HG03378 (cell line): ENCODE measurements around the gene AMTN.
"Not testable (repeated sequence)": the region's sequence is repeated elsewhere in the genome, so short reads cannot be mapped to it uniquely, and the experiment has no call there.

Source experiments
- ATAC-seq: cut with Tn5 transposase; IDR thresholded peaks from one replicate; pipeline ENCODE4 v1.9.1; 2021; ENCODE audit warnings: mild to moderate bottlenecking, moderate library complexity; ENCODE audit not compliant: unreplicated experiment

AMTN gene, protein sequence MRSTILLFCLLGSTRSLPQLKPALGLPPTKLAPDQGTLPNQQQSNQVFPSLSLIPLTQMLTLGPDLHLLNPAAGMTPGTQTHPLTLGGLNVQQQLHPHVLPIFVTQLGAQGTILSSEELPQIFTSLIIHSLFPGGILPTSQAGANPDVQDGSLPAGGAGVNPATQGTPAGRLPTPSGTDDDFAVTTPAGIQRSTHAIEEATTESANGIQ

DNA sequence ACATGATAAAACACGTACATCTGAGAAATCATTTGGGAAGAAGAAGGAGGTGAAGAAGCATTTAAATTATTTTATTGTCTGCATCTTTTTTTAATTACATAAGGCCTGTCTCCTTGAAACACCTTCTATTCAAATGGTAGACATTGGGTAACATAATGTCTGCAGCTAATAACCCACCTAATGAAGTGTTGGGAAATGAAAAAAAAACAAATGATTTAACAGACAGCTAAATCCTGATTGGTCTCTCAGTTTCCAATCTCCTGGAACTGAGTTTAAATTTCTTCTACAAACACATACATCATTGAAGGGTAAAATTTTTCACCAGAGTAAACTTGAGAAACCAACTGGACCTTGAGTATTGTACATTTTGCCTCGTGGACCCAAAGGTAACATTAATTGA, at the start of gene AMTN:
TSS of gene AMTN (plus strand) at position 301 of the 400 bp plus-strand sequence. CDS start 209 bp downstream, outside the sequence.
- ATAC-seq: no peak

DNA sequence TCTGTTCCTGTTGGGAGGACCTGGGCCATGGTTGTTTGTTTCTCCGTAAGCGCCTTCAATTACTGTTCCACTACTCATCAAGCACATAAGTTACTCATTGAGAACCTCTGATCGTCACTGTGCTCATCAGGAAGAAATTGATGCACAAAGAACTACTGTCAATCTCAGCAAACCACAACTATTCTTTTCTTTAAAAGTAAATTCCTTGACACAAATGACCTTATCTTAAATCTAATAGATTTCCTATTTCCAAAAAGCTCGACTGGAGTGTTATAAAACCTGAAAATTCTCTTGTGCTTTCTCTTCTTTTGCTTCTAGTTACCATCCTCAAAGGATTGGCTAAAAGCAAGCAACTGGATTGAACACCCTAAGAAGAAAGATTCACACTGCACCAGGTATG, 46.5 kb upstream of the AMTN start, which contains the start of gene MUC7:
TSS of gene MUC7 (plus strand) at position 301 of the 400 bp plus-strand sequence. CDS start 1,825 bp downstream, outside the sequence.
- no peak for ATAC-seq

DNA sequence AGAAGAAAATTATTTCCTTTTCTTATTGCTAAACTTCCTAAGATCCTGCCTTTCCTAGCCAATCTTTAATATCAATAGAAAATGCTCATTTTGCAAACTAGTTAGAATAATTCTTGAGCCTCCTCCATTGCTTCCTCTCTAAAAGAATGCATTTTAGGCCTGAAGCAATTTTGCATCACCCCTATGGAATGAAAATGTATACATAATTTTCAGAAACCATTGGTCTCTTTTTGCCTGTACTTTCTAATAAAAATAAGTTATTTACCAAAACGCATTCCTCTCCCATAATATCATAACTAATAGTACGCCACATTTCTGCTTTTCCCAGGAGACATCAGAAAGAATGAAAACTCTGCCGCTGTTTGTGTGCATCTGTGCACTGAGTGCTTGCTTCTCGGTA, 44.7 kb upstream of the AMTN start:
- ATAC-seq: no peak

DNA sequence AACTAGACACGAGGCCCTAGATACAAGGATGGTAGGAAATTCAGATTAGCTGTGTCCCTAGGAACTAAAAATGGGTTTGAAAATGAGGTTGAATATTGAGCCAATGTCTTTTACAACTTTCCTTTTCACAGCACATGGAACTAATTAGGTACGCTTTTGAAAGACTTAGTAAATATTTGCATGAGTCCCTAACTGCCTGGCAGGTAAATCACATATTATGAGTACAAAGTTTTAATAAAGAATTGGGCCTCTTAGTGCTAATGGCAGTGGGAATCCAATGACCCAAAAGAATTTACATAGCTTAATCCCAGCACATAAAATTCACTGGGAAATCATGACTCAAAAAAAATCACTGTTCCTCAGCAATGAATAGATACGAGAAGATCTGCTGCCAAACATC, 29.6 kb upstream of the AMTN start:
- no peak for ATAC-seq

DNA sequence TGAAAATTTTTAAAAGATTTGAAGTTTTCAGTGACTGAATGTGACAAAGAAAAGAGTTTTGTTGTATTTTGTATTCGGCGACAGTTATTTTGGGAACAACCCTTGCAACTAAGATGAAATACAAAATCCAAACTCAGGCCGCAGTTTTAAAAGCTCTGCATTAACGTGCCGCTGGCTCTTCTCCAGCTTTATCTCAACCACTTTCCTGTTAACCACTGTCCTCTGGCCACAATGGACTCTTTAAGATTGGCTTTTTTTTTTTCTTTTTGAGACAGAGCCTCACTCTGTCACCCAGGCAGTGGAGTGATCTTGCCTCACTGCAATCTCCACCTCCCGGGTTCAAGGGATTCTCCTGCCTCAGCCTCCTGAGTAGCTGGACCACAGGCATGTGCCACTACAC, 22.1 kb upstream of the AMTN start:
- ATAC-seq: no peak

DNA sequence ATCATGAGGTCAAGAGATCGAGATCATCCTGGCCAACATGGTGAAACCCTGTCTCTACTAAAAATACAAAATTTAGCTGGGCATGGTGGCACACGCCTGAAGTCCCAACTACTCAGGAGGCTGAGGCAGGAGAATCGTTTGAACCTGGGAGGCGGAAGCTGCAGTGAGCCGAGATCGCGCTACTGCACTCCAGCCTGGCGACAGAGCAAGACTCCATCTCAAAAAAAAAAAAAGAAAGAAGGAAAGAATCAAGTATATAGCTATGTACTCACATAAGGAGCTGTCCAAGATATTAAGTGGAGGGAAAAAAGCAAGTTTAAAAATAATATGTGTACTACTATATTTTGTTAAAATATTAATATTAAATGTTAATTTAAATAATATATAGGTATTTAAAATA, 16.5 kb upstream of the AMTN start:
- ATAC-seq: not testable (repeated sequence)

DNA sequence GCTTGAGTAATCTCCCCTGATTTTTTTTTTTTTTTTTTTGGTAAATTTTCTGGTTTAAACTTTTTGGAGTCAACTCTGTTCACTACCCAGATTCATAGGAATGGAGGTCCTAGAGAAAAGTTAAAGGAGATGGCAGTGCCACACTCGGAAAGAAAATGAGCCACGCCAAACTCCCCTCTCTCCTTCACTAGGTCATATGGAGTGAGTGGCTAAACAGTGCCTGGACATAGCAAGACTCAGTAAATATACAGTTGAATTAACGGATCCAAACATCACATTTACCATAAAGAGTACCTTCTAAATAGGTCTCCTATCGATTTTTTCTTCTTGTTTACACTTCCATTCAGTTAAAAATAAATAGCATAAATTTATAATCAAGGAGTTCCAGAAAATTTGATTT, 13.6 kb upstream of the AMTN start:
- peak; percentile 9 for ATAC-seq

DNA sequence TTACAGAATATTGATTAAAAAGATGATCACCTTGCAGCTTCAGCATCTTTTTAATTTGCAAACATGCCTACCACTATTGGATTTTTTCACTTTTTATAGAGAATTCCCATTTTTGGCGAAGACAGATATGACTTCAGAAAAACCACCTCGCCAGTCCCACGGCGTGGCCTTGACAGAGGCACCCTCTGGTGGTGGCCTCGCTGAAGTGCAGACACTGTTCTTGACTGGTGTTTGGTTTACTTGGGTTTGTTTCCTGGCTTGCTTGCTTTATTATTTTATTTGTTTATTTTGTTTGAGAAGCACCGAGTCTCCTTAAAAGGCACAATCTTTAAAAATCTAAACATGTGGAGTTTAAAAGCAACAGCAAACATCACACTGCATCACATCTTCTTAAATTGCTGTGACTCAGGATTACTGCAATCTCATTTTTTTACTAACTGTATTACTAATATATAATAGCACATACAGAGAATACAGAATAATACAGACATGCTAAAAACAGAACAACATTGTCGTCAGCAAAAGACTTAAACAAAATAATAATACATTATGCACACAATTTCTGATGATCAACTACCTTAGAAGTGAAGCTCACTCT, 13.1 kb upstream of the AMTN start:
- ATAC-seq: peak; percentile 94

DNA sequence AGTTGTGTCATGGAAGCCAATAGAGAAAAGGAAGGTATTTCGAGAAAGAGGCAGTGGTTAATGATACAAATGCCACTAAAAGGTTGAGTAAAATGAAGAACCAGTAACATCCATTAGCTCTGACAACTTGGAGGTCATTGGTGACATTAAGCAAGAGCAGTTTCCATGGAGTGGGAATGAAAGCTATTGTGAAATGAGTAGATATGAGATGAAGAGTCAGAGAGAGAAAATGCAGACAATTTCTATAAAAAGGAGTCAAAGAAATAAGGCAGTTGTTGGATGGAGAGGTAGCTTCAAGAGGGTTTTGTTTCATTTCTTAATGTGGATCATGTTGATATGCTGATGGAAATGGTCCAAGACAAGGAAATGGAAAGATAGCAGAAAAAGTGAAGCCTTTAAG, 9.6 kb upstream of the AMTN start:
- no peak for ATAC-seq

DNA sequence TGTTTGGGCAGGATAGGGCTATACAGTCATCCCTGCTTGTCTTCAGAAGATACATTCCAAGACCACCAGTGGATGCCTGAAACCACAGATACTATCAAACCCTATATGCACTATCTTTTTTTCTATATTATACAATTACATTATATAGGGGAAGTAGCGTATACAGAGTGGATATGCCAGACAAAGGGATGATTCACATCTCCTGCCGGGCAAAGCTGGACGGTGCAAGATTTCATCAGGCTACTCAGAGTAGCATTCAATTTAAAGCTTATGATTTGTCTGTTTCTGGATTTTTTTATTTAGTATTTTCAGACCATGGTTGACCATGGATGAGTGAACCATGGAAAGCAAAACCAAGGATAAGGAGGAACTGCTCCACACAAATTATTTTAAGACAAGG, 7.0 kb upstream of the AMTN start:
- no peak for ATAC-seq

DNA sequence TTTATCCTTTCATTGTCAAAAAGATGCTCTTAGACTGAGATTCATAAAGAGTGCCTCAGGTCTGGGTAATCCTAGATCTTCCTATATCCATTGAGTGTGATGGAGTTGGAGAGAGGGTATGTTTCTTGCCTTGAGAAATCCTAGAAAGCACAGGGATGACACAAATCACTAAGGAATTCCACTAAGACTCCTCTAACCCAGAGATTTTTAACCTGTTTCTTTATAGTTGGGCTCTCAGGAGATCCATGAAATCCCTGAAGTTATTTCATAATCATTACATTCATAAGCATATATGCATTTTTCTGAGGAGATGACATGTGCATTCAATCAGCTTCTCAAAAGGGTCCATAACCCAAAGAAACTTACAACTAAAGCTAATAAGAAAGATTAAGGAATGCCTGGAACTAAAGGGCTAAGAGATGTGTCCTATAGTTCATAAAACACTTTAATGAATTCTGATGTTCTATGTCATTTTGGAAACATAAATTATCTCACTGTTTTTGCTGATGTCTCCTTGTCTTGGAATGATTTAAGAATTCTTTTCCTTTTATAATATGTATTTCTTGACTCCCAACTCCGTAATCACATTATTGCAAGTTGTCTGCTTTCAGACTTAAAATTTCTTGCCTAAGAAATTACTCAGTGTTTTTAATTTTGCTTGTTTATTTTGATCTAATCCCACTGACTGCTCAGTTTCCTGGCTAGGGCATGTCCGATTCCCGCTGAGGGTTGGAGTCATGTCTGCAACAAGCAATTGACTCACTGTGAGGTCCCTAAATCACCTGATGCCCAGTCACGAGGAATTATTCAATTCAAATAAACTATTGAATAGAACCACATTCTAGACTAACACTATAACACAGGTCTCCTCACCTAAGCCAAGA, 2.8 kb upstream of the AMTN start:
- ATAC-seq: no peak

DNA sequence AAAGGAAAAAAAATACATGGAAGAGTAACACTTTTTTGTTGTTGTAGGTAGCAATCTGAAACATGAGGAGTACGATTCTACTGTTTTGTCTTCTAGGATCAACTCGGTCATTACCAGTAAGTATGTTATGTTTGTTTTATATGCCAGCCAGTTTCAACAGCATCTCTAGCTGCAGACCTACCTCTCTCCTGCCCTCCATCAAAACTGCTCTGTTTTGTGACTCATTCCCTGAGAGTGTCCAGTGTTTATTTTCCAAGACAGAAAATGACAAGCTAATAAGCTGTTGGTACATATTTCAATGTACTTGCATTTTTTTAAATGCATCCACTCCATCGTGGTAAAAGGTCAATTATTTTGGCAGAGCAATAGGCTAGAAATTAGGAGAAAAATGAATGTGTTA, 347 bp downstream of the AMTN start:
- no peak for ATAC-seq

DNA sequence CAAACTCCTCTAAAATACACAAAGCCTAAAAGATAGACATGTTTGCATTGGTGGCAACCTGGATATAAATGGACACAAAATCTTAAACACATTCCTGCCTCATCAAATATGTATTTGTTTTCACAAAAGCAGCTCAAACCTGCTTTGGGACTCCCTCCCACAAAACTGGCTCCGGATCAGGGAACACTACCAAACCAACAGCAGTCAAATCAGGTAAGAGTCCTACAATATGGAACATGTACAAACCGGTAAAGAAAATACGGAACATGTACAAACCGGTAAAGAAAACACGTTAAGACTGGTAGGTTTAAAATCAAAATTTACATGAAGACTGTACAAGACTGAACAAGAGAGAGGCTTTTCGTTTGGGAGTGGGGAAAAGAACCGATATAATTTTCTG, 4.3 kb downstream of the AMTN start:
- ATAC-seq: no peak

DNA sequence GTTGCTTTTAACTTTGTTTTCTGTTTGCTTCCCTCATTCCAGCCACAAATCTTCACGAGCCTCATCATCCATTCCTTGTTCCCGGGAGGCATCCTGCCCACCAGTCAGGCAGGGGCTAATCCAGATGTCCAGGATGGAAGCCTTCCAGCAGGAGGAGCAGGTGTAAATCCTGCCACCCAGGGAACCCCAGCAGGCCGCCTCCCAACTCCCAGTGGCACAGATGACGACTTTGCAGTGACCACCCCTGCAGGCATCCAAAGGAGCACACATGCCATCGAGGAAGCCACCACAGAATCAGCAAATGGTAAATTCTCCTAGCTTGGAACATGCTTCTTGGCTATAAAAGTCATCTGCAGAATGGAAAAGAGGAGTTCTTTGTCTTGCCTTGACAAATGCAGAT, 12.6 kb downstream of the AMTN start:
- no peak for ATAC-seq

DNA sequence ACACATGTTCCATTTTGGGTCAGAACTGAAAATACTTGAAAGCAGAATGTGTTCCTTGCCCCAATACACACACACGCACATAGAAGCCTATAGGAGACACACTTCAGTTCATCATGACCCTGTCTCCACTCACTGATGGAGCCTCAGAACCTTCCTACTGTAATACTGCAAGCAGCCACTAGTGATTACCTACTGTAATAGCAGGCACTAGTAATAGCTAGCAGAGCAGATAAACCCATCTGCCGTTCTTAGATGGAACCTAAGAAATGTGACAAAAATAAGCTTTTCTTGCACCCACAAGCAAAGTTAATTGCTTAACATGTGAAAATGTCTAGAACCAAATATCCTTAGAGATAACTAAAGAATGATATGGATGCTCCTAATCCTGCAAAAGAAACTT, 13.6 kb downstream of the AMTN start:
- peak; percentile 70 for ATAC-seq

DNA sequence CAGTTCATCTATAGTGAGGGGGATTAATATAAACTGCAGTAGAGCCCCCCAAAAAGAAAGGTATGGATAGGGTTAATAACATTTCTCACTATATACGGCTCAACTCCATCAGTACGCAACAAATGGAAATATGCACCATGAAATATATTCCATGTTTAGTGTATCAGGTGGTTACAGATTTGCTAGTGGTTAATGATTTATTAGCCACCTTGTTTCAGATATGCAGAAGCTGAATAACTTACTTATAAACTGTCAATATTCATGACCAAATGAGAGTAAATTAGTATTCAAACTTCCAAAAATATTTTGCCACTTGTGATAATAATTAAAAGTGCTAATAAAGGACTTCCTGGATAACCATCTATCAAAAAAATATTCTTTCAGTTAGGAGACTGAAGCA, 14.8 kb downstream of the AMTN start:
- peak; percentile 83 for ATAC-seq

DNA sequence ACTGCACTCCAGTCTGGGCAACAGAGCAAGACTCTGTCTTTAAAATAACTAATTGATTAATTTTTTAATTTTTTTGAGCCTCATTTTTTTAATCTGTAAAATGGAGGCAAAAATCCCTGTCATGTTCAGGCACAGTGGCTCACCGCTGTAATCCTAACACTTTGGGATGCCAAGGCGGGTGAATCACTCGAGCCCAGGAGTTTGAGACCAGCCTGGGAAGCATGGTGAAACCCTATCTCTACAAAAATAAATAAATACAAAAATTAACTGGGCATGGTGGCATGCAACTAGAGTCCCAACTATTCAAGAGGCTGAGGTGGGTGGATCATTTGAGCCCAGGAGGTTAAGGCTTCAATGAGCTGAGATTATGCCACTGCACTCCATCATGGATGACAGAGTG, 15.4 kb downstream of the AMTN start:
- no peak for ATAC-seq

DNA sequence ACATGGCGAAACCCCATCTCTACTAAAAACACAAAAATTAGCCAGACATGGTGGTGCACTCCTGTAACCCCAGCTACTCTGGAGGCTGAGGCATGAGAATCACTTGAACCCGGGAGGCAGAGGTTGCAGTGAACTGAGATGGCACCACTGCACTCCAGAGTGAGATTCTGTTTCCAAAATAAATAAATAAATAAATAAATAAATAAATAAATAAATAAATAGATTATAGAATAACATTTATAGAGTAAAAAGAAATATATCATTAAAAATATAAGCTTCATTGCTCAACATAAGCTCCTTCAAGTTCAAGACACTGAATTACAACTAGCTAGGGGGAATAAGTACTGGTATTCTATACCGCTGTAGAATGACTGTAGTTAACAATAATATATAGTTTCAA, 16.5 kb downstream of the AMTN start:
- not testable (repeated sequence) for ATAC-seq

DNA sequence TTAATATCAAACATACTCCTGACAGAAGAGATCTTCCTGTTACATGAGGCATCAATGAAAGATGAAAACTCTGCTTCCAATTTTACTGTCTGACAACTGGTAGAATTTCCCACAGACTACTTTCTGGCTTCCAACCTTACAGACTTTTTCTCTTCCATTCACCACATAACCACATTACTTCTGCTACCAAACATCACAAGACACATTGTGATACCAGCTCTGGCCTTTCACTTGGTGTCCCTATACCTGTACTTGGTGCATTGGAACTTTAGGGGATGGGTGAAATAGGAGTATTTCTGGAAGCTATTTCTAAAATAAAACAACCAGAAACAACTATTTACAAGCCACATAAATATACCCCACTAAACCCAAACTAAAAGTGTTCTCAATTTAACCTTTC, 20.5 kb downstream of the AMTN start:
- ATAC-seq: no peak

DNA sequence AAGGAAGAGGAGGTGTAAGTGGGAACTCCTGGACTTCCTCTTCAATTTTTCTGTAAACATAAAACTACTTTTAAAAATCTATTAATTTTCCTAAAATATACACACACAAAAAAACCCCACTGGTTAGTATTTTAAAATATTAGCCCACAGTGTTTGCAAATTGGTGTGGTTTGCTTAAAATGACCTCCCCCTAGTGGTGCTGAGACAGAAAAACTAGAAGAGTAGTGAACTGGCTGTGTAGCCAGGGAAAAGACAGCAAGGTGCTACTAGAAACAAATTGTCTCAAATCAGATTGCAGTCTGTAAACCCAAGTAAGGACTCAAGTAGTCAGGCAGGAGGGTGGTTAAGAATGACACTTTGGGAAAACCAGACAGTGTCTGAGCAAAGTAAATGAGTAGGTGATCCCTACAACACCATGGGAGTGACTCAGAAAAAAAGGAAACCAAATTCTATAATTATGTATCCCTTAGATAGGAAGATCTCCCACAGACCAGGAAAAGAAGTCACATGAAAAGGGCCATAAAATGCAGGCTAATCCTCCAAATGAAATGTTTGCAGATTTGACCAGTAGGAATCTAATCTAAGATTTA, 26.0 kb downstream of the AMTN start:
- peak; percentile 63 for ATAC-seq

DNA sequence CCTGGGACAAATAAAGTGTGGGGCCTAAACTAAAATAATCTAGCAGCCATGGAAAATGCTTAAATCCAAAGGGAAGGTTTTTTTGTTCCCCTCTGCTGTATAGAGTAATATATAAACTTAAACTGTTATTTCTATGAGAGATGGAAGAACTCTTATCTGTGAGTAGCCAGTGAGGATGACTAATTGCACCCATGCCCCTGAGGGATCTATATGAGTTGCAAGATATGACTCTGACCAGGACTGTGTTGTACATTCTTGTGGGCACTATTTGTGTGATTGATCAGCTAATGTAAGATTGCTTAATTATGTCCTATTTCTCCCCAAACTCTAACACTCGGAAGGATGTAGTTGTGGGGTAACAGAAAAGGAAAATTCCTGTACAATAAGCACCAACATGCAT, 38.5 kb downstream of the AMTN start:
- no peak for ATAC-seq
